SU-DHL-6 (cell line): Measurements from ENCODE around the gene LRRC26.

Experiments
- EZH2phosphoT487 ChIP-seq: fragments of 200-600 bp; sonication (generic), shearing (Covaris generic); conservative IDR thresholded peaks from 2 replicates; pipeline ENCODE4 v1.6.1; 2018; ENCODE audit warnings: mild to moderate bottlenecking, antibody characterized with exemption, low read length, moderate library complexity, mixed read lengths
- TF ChIP-seq, protein P1 (sequence below): fragments of 200-600 bp; sonication (generic); IDR thresholded peaks from one replicate; pipeline ENCODE4 v1.5.1; 2017; ENCODE audit warnings: antibody characterized with exemption, mild to moderate bottlenecking, low read length, moderate library complexity; ENCODE audit not compliant: insufficient read depth, poor library complexity, severe bottlenecking

DNA sequence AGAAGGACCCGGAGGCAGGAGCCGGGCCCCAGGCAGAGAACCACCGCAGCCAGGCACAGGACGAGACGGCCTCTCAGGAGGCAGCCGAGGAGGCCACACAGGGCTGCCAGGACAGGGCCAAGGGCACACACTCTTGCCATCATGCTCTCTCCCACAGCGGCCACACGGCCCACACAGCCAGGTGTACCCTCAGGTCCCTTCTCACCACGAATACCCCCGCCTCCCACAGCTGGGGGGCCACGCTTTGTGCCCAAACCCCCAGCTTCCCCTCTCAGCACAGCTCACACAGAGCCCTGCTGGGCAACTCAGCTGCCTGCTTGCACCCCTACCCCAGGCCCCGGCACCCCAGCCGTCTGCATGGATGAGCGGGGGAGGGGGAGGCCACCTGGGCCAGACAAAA, 23.9 kb upstream of the LRRC26 start:
- TF ChIP-seq, protein P1, sequence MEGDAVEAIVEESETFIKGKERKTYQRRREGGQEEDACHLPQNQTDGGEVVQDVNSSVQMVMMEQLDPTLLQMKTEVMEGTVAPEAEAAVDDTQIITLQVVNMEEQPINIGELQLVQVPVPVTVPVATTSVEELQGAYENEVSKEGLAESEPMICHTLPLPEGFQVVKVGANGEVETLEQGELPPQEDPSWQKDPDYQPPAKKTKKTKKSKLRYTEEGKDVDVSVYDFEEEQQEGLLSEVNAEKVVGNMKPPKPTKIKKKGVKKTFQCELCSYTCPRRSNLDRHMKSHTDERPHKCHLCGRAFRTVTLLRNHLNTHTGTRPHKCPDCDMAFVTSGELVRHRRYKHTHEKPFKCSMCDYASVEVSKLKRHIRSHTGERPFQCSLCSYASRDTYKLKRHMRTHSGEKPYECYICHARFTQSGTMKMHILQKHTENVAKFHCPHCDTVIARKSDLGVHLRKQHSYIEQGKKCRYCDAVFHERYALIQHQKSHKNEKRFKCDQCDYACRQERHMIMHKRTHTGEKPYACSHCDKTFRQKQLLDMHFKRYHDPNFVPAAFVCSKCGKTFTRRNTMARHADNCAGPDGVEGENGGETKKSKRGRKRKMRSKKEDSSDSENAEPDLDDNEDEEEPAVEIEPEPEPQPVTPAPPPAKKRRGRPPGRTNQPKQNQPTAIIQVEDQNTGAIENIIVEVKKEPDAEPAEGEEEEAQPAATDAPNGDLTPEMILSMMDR, result no peak
- no peak for TF ChIP-seq EZH2phosphoT487
